ENCODE results near the gene TDRKH.

GRCh38 chr1:151825751-151826660, 35.7 kb upstream of the TDRKH start:
- TF ChIP-seq POLR2A (IDR thresholded peaks at IDR 0.05; ENCODE audit: low read depth, low read length), result no peak
- no peak for TF ChIP-seq POLR2AphosphoS5 (IDR thresholded peaks at IDR 0.05; ENCODE audit: low read depth, low read length)
- TF ChIP-seq TAF1 (IDR thresholded peaks at IDR 0.05; ENCODE audit: low read depth, low read length), result no peak
- TF ChIP-seq POU2F2 (IDR thresholded peaks at IDR 0.05; ENCODE audit: low read depth, low read length), result no peak
- no peak for TF ChIP-seq SPI1 (IDR thresholded peaks at IDR 0.05; ENCODE audit: low read depth, low read length)
